Measurements from ENCODE around the gene CELF2. TPM values are rescaled to one million over a fixed set of nuclear protein-coding genes. Genes with fewer than 3 reads are reported as not detected.

The CELF2 gene
- total RNA-seq, 1 experiment from 2014 or later, result 0.27 TPM

DNA sequence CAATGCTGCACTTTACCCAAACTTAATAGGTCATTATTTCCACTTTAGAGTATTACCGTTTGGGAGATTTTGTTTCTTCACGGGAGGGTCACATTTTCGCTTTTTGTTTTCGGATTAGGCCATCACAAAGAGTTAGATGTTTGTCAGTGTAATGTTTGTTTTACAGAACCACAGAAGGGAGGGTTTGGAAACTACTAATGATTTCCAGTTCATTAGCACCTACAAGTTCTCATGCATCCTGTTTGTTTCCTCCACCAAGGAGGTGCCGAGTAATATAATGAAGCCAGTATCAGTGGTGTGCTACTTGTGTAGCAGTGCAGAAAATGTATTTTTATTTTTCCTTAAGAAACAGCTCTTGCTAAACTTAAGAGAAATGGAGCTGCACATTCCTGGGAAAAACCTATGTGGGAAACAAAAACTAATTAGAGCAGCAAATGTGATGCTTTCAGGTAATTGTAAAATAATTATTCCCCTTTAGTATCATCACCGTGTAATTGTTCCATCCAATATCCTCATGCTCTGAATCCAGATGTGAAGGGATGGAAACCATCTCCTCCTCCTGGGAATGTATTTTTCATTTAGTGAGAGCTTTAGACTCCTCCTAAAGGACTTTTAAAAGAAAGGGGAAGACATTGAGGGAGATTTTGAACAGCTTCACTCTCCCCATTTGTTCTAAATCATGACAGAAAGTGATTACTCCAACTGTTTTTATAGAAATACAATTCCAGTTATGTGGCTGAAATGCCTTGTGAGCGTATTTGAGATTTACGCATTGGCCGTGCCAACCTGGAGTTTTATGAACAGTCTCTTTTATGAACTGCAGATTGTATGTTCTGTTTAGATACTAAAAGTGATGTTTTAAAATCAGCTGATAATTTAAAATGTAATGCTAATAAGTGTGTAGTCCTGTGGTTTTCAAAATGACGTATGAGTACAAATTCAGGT is 5.6 kb downstream of the CELF2 start:
- Histone ChIP-seq H3K27me3 (replicated peaks; ENCODE audit: control insufficient read depth, insufficient read depth, low read length) (0 out of 2 replicates have a peak, but pooled peaks cover 2% of the 10 kb centered on the region), H3K36me3 (ENCODE audit: control insufficient read depth, insufficient read depth, low read length) (no peaks in the 10 kb centered on the region), H3K9me3 (no peaks in the 10 kb centered on the region), H3K4me1 (no peaks in the 10 kb centered on the region), H3K4me3 (ENCODE audit: low read depth, low read length) (no peak overlapping the region)
- intact Hi-C loops (cut with micrococcal nuclease; ENCODE audit: unreplicated experiment), result no loop called here
- no peaks in the 10 kb centered on the region for H3K4me1 Mint-ChIP-seq (ENCODE audit: low read depth, unreplicated experiment)
- TF ChIP-seq, protein P1, sequence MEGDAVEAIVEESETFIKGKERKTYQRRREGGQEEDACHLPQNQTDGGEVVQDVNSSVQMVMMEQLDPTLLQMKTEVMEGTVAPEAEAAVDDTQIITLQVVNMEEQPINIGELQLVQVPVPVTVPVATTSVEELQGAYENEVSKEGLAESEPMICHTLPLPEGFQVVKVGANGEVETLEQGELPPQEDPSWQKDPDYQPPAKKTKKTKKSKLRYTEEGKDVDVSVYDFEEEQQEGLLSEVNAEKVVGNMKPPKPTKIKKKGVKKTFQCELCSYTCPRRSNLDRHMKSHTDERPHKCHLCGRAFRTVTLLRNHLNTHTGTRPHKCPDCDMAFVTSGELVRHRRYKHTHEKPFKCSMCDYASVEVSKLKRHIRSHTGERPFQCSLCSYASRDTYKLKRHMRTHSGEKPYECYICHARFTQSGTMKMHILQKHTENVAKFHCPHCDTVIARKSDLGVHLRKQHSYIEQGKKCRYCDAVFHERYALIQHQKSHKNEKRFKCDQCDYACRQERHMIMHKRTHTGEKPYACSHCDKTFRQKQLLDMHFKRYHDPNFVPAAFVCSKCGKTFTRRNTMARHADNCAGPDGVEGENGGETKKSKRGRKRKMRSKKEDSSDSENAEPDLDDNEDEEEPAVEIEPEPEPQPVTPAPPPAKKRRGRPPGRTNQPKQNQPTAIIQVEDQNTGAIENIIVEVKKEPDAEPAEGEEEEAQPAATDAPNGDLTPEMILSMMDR (IDR thresholded peaks at IDR 0.05; ENCODE audit: insufficient read depth in 1 of 2, low read depth in 1 of 2, low read length in 1 of 2, severe bottlenecking in 1 of 2, unreplicated experiment in 1 of 2), result no peak
- DNase-seq, result no peak
- no TSS peak for BruUV-seq (replicated peaks)
- no peaks in the 10 kb centered on the region for H3K36me3 Mint-ChIP-seq (ENCODE audit: insufficient read depth, unreplicated experiment)
- no peak overlapping the region for H3K27ac Mint-ChIP-seq (ENCODE audit: unreplicated experiment)
- H3K9me3 Mint-ChIP-seq (ENCODE audit: unreplicated experiment), result no peaks in the 10 kb centered on the region
- ChIA-PET POLR2A (no interaction called here), CTCF (interaction anchor here (0.6 kb wide), 1 partner anchor 305 kb away, joined by 3 read pairs; no protein-coding TSS in a partner anchor)
- peaks cover 31% of the 10 kb centered on the region for H3K27me3 Mint-ChIP-seq (ENCODE audit: insufficient read depth, unreplicated experiment)
- H3K4me3 Mint-ChIP-seq (ENCODE audit: unreplicated experiment), result no peak overlapping the region

DNA sequence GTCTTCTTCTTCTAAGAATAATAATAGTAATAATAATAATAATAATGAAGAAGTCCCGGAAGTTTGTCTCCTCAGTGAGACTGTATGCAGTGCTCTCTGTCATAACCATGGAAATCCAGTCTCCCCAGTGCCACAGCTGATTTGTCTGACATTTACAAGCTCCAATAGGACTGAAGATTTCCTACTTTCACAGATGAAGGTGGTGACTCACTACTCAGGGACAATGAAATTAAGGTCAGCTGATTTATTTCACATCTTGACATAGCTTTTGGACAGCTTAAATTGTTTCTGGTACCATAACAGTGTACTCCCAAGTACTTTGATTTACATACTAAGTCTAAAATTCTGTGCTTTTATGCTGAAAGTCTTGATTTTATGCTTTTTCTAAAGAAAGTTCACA is 6.9 kb downstream of the CELF2 start:
- Mint-ChIP-seq H3K4me1 (ENCODE audit: low read depth, unreplicated experiment) (no peaks in the 10 kb centered on the region), H3K27me3 (ENCODE audit: insufficient read depth, unreplicated experiment) (peaks cover 25% of the 10 kb centered on the region), H3K27ac (ENCODE audit: unreplicated experiment) (no peak overlapping the region), H3K4me3 (ENCODE audit: unreplicated experiment) (no peak overlapping the region), H3K36me3 (ENCODE audit: insufficient read depth, unreplicated experiment) (no peaks in the 10 kb centered on the region), H3K9me3 (ENCODE audit: unreplicated experiment) (no peaks in the 10 kb centered on the region)
- intact Hi-C loops (cut with micrococcal nuclease; ENCODE audit: unreplicated experiment), result no loop called here
- DNase-seq, result no peak
- H3K36me3 ChIP-seq (ENCODE audit: control insufficient read depth, insufficient read depth, low read length), result no peaks in the 10 kb centered on the region
- no peak overlapping the region for H3K4me3 ChIP-seq (ENCODE audit: low read depth, low read length)
- no peaks in the 10 kb centered on the region for H3K9me3 ChIP-seq
- POLR2A ChIA-PET, result no interaction called here
- 0 out of 2 replicates have a peak, but pooled peaks cover 2% of the 10 kb centered on the region for H3K27me3 ChIP-seq (replicated peaks; ENCODE audit: control insufficient read depth, insufficient read depth, low read length)
- TF ChIP-seq, protein P1 (IDR thresholded peaks at IDR 0.05; ENCODE audit: insufficient read depth in 1 of 2, low read depth in 1 of 2, low read length in 1 of 2, severe bottlenecking in 1 of 2, unreplicated experiment in 1 of 2), result no peak
- BruUV-seq (replicated peaks), result no TSS peak
- H3K4me1 ChIP-seq, result no peaks in the 10 kb centered on the region
- CTCF ChIA-PET, result no interaction called here

DNA sequence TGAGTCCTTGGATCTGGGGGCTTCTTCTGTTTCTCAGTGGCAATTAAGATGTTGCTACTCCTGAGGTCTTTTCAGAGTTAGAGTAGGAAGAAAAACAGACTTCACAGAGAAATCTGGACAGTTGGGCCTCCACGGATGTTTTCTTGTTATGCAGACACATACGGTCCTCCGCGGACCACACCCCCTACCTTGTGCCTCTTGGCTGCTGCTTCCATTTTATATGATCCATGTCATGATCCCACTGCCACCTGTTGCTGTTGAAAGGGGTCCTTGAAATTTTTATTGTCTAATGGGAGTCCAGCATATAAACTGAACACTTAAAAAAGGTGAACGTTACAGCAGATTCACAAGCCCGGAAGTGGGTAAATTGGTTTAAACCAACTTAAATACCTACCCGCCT is 8.3 kb downstream of the CELF2 start:
- H3K27ac Mint-ChIP-seq (ENCODE audit: unreplicated experiment), result no peak overlapping the region

More for the DNA sequence above, 8.3 kb downstream of the CELF2 start:
- intact Hi-C loops (cut with micrococcal nuclease; ENCODE audit: unreplicated experiment), result no loop called here
- no peak overlapping the region for H3K4me3 ChIP-seq (ENCODE audit: low read depth, low read length)
- no peaks in the 10 kb centered on the region for H3K36me3 Mint-ChIP-seq (ENCODE audit: insufficient read depth, unreplicated experiment)
- H3K9me3 ChIP-seq, result no peaks in the 10 kb centered on the region
- H3K4me1 ChIP-seq, result no peaks in the 10 kb centered on the region
- POLR2A ChIA-PET, result no interaction called here
- H3K4me1 Mint-ChIP-seq (ENCODE audit: low read depth, unreplicated experiment), result no peaks in the 10 kb centered on the region
- H3K4me3 Mint-ChIP-seq (ENCODE audit: unreplicated experiment), result no peak overlapping the region
- CTCF ChIA-PET, result no interaction called here
- H3K27me3 ChIP-seq (replicated peaks; ENCODE audit: control insufficient read depth, insufficient read depth, low read length), result 0 out of 2 replicates have a peak, but pooled peaks cover 2% of the 10 kb centered on the region
- no peaks in the 10 kb centered on the region for H3K9me3 Mint-ChIP-seq (ENCODE audit: unreplicated experiment)
- TF ChIP-seq, protein P1 (IDR thresholded peaks at IDR 0.05; ENCODE audit: insufficient read depth in 1 of 2, low read depth in 1 of 2, low read length in 1 of 2, severe bottlenecking in 1 of 2, unreplicated experiment in 1 of 2), result no peak
- H3K36me3 ChIP-seq (ENCODE audit: control insufficient read depth, insufficient read depth, low read length), result no peaks in the 10 kb centered on the region
- no TSS peak for BruUV-seq (replicated peaks)
- no peak for DNase-seq
- peaks cover 17% of the 10 kb centered on the region for H3K27me3 Mint-ChIP-seq (ENCODE audit: insufficient read depth, unreplicated experiment)
